GM23248 (cell line): ENCODE data around the gene PRKCQ.

Experiments
- EZH2 ChIP-seq: fragments of 200-600 bp; sonication (generic); IDR thresholded peaks from 2 replicates; pipeline ENCODE4 v1.6.1; 2018; ENCODE audit warnings: antibody characterized with exemption, mild to moderate bottlenecking; ENCODE audit not compliant: insufficient read depth, poor library complexity, severe bottlenecking
- EZH2phosphoT487 ChIP-seq: fragments of 200-600 bp; sonication (generic); IDR thresholded peaks from 2 replicates; pipeline ENCODE4 v1.6.1; 2018; ENCODE audit warnings: antibody characterized with exemption, moderate library complexity, mild to moderate bottlenecking, low read depth; ENCODE audit not compliant: insufficient read depth

GRCh38 chr10:6499974-6500373, 80.1 kb downstream of the PRKCQ start:
- no peak for TF ChIP-seq EZH2
- TF ChIP-seq EZH2phosphoT487 = no peak
